AG04450 (cell line): ENCODE data around the gene DYSF. TPM values are rescaled to one million over a fixed set of nuclear protein-coding genes. Genes with fewer than 3 reads are reported as not detected.
A peak's percentile ranks its signal among the peaks of the same experiment; 100 is the strongest.

Source experiments
- CTCF ChIA-PET: fragments of 300-600, 350-600 bp; formaldehyde crosslinking; extraction: SDS; loops from one replicate; lab custom pipeline; 2022; ENCODE audit warnings: antibody characterized with exemption, inconsistent platforms; lab: Charles Lee
- POLR2A ChIA-PET: fragments of 350-600 bp; formaldehyde crosslinking; extraction: SDS; loops from one replicate; lab custom pipeline; 2021; ENCODE audit warnings: antibody characterized with exemption, inconsistent platforms; lab: Yijun Ruan, JAX
- DNase-seq: peaks from one replicate; pipeline ENCODE4 v3.0.0-alpha.2; 2011; ENCODE audit warnings: low read depth, low spot score
- H3K27ac ChIP-seq: one replicate; pipeline ENCODE4 v1.5.1; 2012; ENCODE audit warnings: low read depth, low read length, control low read depth
- H3K27me3 ChIP-seq: one replicate; pipeline ENCODE4 v1.6.0; 2012; ENCODE audit warnings: low read length; ENCODE audit not compliant: control insufficient read depth, insufficient read depth
- H3K4me3 ChIP-seq: 2 replicates; pipeline ENCODE4 v1.5.1; 2011; ENCODE audit warnings: mild to moderate bottlenecking, low read depth, low read length, control low read depth
- H3K9me3 ChIP-seq: 2 replicates; pipeline ENCODE4 v1.5.1; 2012; ENCODE audit warnings: low read length; ENCODE audit not compliant: control insufficient read depth, insufficient read depth
- CTCF ChIP-seq: IDR thresholded peaks from 2 replicates; pipeline ENCODE4 v1.5.1; 2011; ENCODE audit warnings: low read depth, low read length, control low read depth, inconsistent platforms
- polyA plus RNA-seq: library from polyadenylated mRNA; depleted of rRNA; stranded (reverse); fragments of >200 nt; gene quantifications from 2 replicates; pipeline ENCODE4 v1.2.3, GENCODE V29; 2011

The DYSF gene
- polyA plus RNA-seq, 1 experiment: 0.07 TPM

GRCh38 chr2:71530211-71530610 is 76.8 kb downstream of the DYSF start:
- POLR2A ChIA-PET: no interaction called here
- no peak for TF ChIP-seq CTCF
- Histone ChIP-seq H3K4me3 (no peak overlapping the region), H3K27ac (no peak overlapping the region), H3K9me3 (no peaks in the 10 kb centered on the region; the same call in 1 of the 2 replicates), H3K27me3 (peaks cover 29% of the 10 kb centered on the region)
- CTCF ChIA-PET: interaction anchor here (0.6 to 1.1 kb wide), 3 partner anchors 199 to 1052 kb away, joined by 3 to 7 read pairs (median 4); partner anchors contain the start of gene ZNF638
- no peak for DNase-seq

DNA sequence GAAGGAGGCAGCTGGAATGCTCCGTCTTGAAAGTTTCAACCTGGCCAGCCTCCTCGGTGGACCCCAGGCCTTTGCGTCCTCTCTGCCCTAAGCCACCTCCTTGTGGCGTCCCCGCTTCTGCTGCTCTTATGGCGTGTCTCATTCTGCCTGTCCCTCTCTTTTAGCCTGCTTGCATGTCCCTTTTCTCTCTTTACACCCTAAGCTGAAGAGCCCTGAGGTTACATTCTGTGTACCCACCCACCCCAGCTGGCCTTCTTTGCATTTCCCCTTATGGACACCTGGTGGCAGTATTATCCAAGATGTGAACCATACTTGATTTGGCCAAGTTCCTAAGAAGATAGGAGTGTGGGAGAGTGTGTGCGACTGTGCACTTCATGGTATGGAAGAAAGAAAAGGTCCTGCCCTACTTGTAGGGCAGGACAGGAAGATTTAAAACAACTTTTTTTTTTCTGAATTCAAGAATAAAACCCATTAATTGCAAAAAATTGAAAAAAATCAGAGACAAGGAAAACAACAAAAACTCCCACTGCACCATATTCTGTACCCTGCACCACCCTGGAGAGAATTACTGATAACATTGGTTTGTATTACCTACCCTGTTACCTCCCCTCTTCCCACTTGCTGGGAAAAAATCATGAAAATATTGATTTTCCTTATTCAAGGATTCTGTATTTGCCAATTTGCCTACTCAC is 77.4 kb downstream of the DYSF start:
- ChIA-PET POLR2A (no interaction called here), CTCF (interaction anchor here (0.6 to 1.1 kb wide), 2 partner anchors 199 to 1052 kb away, joined by 3 to 7 read pairs; partner anchors contain the start of gene ZNF638)
- DNase-seq: no peak
- peaks cover 33% of the 10 kb centered on the region for H3K27me3 ChIP-seq
- no peaks in the 10 kb centered on the region; the same call in 1 of the 2 replicates for H3K9me3 ChIP-seq
- H3K27ac ChIP-seq: no peak overlapping the region
- H3K4me3 ChIP-seq: no peak overlapping the region
- TF ChIP-seq CTCF: peak; percentile 59

GRCh38 chr2:71531522-71532047 is 78.2 kb downstream of the DYSF start:
- TF ChIP-seq CTCF: no peak
- DNase-seq: no peak
- no peaks in the 10 kb centered on the region; the same call in 1 of the 2 replicates for H3K9me3 ChIP-seq
- H3K4me3 ChIP-seq: no peak overlapping the region
- H3K27me3 ChIP-seq: peaks cover 33% of the 10 kb centered on the region
- CTCF ChIA-PET: no interaction called here
- POLR2A ChIA-PET: no interaction called here
- H3K27ac ChIP-seq: no peak overlapping the region

DNA sequence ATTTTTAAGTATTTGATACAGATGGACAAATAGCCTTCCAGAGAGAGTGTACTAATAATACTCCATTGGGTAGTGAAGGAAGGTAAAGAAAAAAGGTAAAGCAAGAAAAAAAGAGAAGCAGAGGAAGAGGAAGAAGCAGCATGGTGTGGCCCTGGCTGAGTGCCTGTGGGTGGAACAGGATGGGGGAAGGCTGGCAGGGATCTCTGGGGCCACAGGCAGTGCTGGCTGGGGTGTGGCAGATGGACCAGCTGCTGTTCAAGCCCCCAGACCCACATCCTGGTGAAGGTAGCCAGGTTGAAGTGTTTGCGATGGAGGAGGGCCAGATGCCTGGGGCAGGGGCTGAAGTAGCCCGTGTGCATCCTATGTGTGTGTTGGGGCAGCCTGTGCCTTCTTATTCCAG is 79.0 kb downstream of the DYSF start:
- DNase-seq: no peak
- no peak overlapping the region for H3K27ac ChIP-seq
- H3K9me3 ChIP-seq: no peaks in the 10 kb centered on the region; the same call in 1 of the 2 replicates
- ChIA-PET POLR2A (no interaction called here), CTCF (no interaction called here)
- no peak for TF ChIP-seq CTCF
- H3K27me3 ChIP-seq: peaks cover 27% of the 10 kb centered on the region
- no peak overlapping the region for H3K4me3 ChIP-seq

GRCh38 chr2:71534201-71534600 is 80.8 kb downstream of the DYSF start:
- Histone ChIP-seq H3K27ac (no peak overlapping the region), H3K4me3 (no peak overlapping the region), H3K9me3 (no peaks in the 10 kb centered on the region; the same call in 1 of the 2 replicates), H3K27me3 (peaks cover 17% of the 10 kb centered on the region)
- ChIA-PET POLR2A (no interaction called here), CTCF (no interaction called here)
- DNase-seq: no peak
- TF ChIP-seq CTCF: no peak
